C4-2B (cell line): ENCODE results near the gene CSMD2.

Experiments used
- ZFX ChIP-seq: fragments of 450-650 bp; IDR thresholded peaks from 2 replicates; pipeline ENCODE4 v1.6.1; 2017
- TF ChIP-seq, protein P1 (sequence below): fragments of 450-650 bp; conservative IDR thresholded peaks from 2 replicates; pipeline ENCODE4 v1.5.1; 2017; ENCODE audit warnings: mild to moderate bottlenecking

GRCh38 chr1:34007760-34008159 is 157.3 kb downstream of the CSMD2 start:
- TF ChIP-seq, protein P1, sequence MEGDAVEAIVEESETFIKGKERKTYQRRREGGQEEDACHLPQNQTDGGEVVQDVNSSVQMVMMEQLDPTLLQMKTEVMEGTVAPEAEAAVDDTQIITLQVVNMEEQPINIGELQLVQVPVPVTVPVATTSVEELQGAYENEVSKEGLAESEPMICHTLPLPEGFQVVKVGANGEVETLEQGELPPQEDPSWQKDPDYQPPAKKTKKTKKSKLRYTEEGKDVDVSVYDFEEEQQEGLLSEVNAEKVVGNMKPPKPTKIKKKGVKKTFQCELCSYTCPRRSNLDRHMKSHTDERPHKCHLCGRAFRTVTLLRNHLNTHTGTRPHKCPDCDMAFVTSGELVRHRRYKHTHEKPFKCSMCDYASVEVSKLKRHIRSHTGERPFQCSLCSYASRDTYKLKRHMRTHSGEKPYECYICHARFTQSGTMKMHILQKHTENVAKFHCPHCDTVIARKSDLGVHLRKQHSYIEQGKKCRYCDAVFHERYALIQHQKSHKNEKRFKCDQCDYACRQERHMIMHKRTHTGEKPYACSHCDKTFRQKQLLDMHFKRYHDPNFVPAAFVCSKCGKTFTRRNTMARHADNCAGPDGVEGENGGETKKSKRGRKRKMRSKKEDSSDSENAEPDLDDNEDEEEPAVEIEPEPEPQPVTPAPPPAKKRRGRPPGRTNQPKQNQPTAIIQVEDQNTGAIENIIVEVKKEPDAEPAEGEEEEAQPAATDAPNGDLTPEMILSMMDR, result no peak
- TF ChIP-seq ZFX, result no peak
